Mesendoderm (in vitro differentiated cells): ENCODE results near the gene ANK3.

Source experiments
- DNase-seq: peaks from one replicate; pipeline ENCODE4 v3.0.0; 2013
- H2AK5ac ChIP-seq: 2 replicates; pipeline ENCODE4 v1.6.1; 2013; ENCODE audit warnings: low read length, inconsistent platforms
- H2BK120ac ChIP-seq: 2 replicates; pipeline ENCODE4 v1.6.1; 2013; ENCODE audit warnings: low read depth, mild to moderate bottlenecking, low read length, moderate library complexity, mixed read lengths
- H2BK15ac ChIP-seq: replicated peaks from 2 replicates; pipeline ENCODE4 v1.6.1; 2013; ENCODE audit warnings: low read depth, mild to moderate bottlenecking, moderate library complexity
- H2BK5ac ChIP-seq: 2 replicates; pipeline ENCODE4 v1.6.1; 2013; ENCODE audit warnings: low read length, inconsistent platforms
- H3K18ac ChIP-seq: 2 replicates; pipeline ENCODE4 v1.6.1; 2013; ENCODE audit warnings: mild to moderate bottlenecking, low read length, mixed read lengths
- H3K23ac ChIP-seq: one replicate; pipeline ENCODE4 v1.6.1; 2013; ENCODE audit warnings: low read length
- H3K27ac ChIP-seq: 2 replicates; pipeline ENCODE4 v1.5.1; 2013; ENCODE audit warnings: low read depth, mild to moderate bottlenecking, inconsistent platforms, low read length, moderate library complexity
- H3K27me3 ChIP-seq: 2 replicates; pipeline ENCODE4 v1.6.1; 2013; ENCODE audit warnings: low read length, control low read depth, mild to moderate bottlenecking, inconsistent platforms; ENCODE audit not compliant: insufficient read depth, poor library complexity
- H3K36me3 ChIP-seq: 2 replicates; pipeline ENCODE4 v1.6.1; 2013; ENCODE audit warnings: low read length, inconsistent platforms; ENCODE audit not compliant: control insufficient read depth, insufficient read depth
- H3K4ac ChIP-seq: one replicate; pipeline ENCODE4 v1.6.1; 2013; ENCODE audit warnings: low read depth, mild to moderate bottlenecking, low read length, moderate library complexity
- H3K4me1 ChIP-seq: 2 replicates; pipeline ENCODE4 v1.6.1; 2013; ENCODE audit warnings: low read depth, low read length, inconsistent platforms; ENCODE audit not compliant: control insufficient read depth
- H3K4me2 ChIP-seq: 2 replicates; pipeline ENCODE4 v1.6.1; 2013; ENCODE audit warnings: low read length
- H3K4me3 ChIP-seq: 2 replicates; pipeline ENCODE4 v1.5.1; 2013; ENCODE audit warnings: mild to moderate bottlenecking, low read length
- H3K56ac ChIP-seq: one replicate; pipeline ENCODE4 v1.6.1; 2013; ENCODE audit warnings: low read length
- H3K79me1 ChIP-seq: 2 replicates; pipeline ENCODE4 v1.6.1; 2013; ENCODE audit warnings: low read length, inconsistent platforms
- H3K79me2 ChIP-seq: 2 replicates; pipeline ENCODE4 v1.6.1; 2013; ENCODE audit warnings: mild to moderate bottlenecking, low read length; ENCODE audit not compliant: control insufficient read depth, insufficient read depth
- H3K9ac ChIP-seq: 2 replicates; pipeline ENCODE4 v1.6.1; 2013; ENCODE audit warnings: low read length, inconsistent platforms
- H4K5ac ChIP-seq: one replicate; pipeline ENCODE4 v1.6.1; 2013; ENCODE audit warnings: low read length
- H4K8ac ChIP-seq: one replicate; pipeline ENCODE4 v1.6.1; 2013; ENCODE audit warnings: low read depth, mild to moderate bottlenecking, control low read depth, low read length, moderate library complexity
- WGBS: extraction: QIAGEN DNeasy Blood & Tissue Kit; methylation state at CpG from one replicate; pipeline ENCODE4 v1.1.7; 2013; ENCODE audit warnings: low lambda C conversion rate, missing lambda C conversion rate; ENCODE audit not compliant: insufficient coverage; ENCODE audit errors: extremely low coverage; 5-methylcytosine and 5-hydroxymethylcytosine counted together

The ANK3 gene

GRCh38 chr10:59985639-59986038, 404.0 kb downstream of the ANK3 start:
- Histone ChIP-seq H3K4me1 (no peaks in the 10 kb centered on the region), H3K79me2 (no peaks in the 10 kb centered on the region), H3K27ac (no peak overlapping the region), H4K5ac (no peak overlapping the region), H3K23ac (no peak overlapping the region), H2AK5ac (no peak overlapping the region), H3K18ac (no peak overlapping the region), H2BK15ac (no peak overlapping the region), H3K36me3 (no peaks in the 10 kb centered on the region), H2BK5ac (no peak overlapping the region), H3K4ac (no peak overlapping the region), H3K27me3 (no peaks in the 10 kb centered on the region), H3K56ac (no peak overlapping the region), H3K4me2 (no peak overlapping the region), H3K9ac (no peak overlapping the region), H4K8ac (no peak overlapping the region), H3K79me1 (no peaks in the 10 kb centered on the region), H2BK120ac (no peak overlapping the region), H3K4me3 (no peak overlapping the region)
- DNase-seq = no peak

DNA sequence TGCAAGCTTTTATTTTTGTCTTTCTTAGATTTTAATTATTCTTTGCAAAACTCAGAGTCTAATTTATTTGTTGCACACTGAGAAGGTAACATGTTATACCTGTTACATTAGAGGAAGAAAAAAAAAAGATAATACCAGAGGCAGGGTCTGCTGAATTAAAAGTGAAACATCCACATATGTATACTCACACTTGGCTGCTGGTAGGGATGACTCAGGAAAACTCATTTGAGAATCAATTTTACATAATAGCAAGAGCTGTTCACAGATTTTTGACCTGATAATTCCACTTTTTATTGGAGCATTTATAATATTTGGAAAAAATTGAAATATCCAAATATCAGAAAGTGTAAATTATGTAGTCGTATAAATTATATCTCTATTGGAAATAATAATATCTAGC, 405.3 kb downstream of the ANK3 start:
- H3K18ac ChIP-seq = no peak overlapping the region
- no peak overlapping the region for H3K4me2 ChIP-seq
- H3K27ac ChIP-seq = no peak overlapping the region
- H3K79me2 ChIP-seq = no peaks in the 10 kb centered on the region
- no peak overlapping the region for H2BK120ac ChIP-seq
- no peak overlapping the region for H3K4me3 ChIP-seq
- H3K4ac ChIP-seq = no peak overlapping the region
- H3K9ac ChIP-seq = no peak overlapping the region
- H3K56ac ChIP-seq = no peak overlapping the region
- H2AK5ac ChIP-seq = no peak overlapping the region
- H2BK15ac ChIP-seq = no peak overlapping the region
- H3K4me1 ChIP-seq = no peaks in the 10 kb centered on the region
- H3K36me3 ChIP-seq = no peaks in the 10 kb centered on the region
- no peak overlapping the region for H3K23ac ChIP-seq
- WGBS = 100% methylated on average over 1 of the region's 1 CpG
- H3K79me1 ChIP-seq = no peaks in the 10 kb centered on the region
- no peak overlapping the region for H4K5ac ChIP-seq
- H3K27me3 ChIP-seq = no peaks in the 10 kb centered on the region
- H4K8ac ChIP-seq = no peak overlapping the region
- no peak for DNase-seq
- H2BK5ac ChIP-seq = no peak overlapping the region

DNA sequence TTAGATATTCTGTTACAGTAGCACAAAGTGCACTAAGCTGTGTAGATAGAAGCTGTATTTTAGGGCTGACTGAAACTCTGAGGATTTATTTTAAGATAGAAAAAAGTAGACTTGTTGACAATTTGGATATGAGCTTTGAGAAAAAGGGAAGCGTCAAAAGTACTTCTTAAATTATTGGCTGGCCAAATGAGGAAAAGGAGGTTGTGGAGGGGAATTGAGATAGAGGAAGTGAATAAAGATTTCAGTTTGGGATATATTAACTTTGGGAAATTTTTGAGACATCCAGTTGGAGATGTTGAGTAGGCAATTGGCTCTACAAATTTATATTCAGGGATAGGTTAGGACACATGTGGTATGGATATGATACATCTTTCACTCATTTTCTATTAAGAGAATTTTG, 409.3 kb downstream of the ANK3 start:
- no CpG with 5 or more reads among the region's 1 CpG for WGBS
- H3K4me3 ChIP-seq = no peak overlapping the region
- no peak overlapping the region for H3K27ac ChIP-seq
- no peaks in the 10 kb centered on the region for H3K79me1 ChIP-seq
- no peaks in the 10 kb centered on the region for H3K36me3 ChIP-seq
- no peak for DNase-seq
- no peaks in the 10 kb centered on the region for H3K27me3 ChIP-seq
- no peak overlapping the region for H3K9ac ChIP-seq
- no peak overlapping the region for H2BK15ac ChIP-seq
- H3K4ac ChIP-seq = no peak overlapping the region
- no peak overlapping the region for H4K5ac ChIP-seq
- no peak overlapping the region for H3K56ac ChIP-seq
- H4K8ac ChIP-seq = no peak overlapping the region
- H3K18ac ChIP-seq = no peak overlapping the region
- no peak overlapping the region for H3K4me2 ChIP-seq
- H3K4me1 ChIP-seq = no peaks in the 10 kb centered on the region
- no peak overlapping the region for H2BK120ac ChIP-seq
- no peak overlapping the region for H2BK5ac ChIP-seq
- no peaks in the 10 kb centered on the region for H3K79me2 ChIP-seq
- H3K23ac ChIP-seq = no peak overlapping the region
- H2AK5ac ChIP-seq = no peak overlapping the region

- Histone ChIP-seq H3K27me3 (no peaks in the 10 kb centered on the region), H3K23ac (no peak overlapping the region), H3K9ac (no peak overlapping the region), H3K36me3 (no peaks in the 10 kb centered on the region), H2BK5ac (no peak overlapping the region), H3K4me3 (no peak overlapping the region), H4K5ac (no peak overlapping the region), H3K4me1 (no peaks in the 10 kb centered on the region), H3K56ac (no peak overlapping the region), H2AK5ac (no peak overlapping the region), H2BK15ac (no peak overlapping the region), H3K79me2 (no peaks in the 10 kb centered on the region), H3K18ac (no peak overlapping the region), H3K27ac (no peak overlapping the region), H2BK120ac (no peak overlapping the region), H3K79me1 (no peaks in the 10 kb centered on the region), H4K8ac (no peak overlapping the region), H3K4me2 (no peak overlapping the region), H3K4ac (no peak overlapping the region)
- no peak for DNase-seq
Observed at GRCh38 chr10:59977486-59977885, 412.2 kb downstream of the ANK3 start.

- H3K4me3 ChIP-seq = no peak overlapping the region
- H3K4ac ChIP-seq = no peak overlapping the region
- H2AK5ac ChIP-seq = no peak overlapping the region
- no peak for DNase-seq
- H2BK120ac ChIP-seq = no peak overlapping the region
- no peak overlapping the region for H3K9ac ChIP-seq
- no peak overlapping the region for H2BK5ac ChIP-seq
- H3K27me3 ChIP-seq = no peaks in the 10 kb centered on the region
- H3K79me1 ChIP-seq = no peaks in the 10 kb centered on the region
- no peak overlapping the region for H4K5ac ChIP-seq
- no peaks in the 10 kb centered on the region for H3K79me2 ChIP-seq
- no peak overlapping the region for H3K23ac ChIP-seq
- H4K8ac ChIP-seq = no peak overlapping the region
- H2BK15ac ChIP-seq = no peak overlapping the region
- H3K36me3 ChIP-seq = no peaks in the 10 kb centered on the region
- H3K27ac ChIP-seq = no peak overlapping the region
- no peaks in the 10 kb centered on the region for H3K4me1 ChIP-seq
- no peak overlapping the region for H3K4me2 ChIP-seq
- H3K56ac ChIP-seq = no peak overlapping the region
- H3K18ac ChIP-seq = no peak overlapping the region
Observed at GRCh38 chr10:59976909-59977308, 412.8 kb downstream of the ANK3 start.
